Stimulated activated CD4-positive, alpha-beta T cell treated with anti-CD3 and anti-CD28 coated beads, Interleukin-15, amount 100 ng/mL, for 48 hours (primary cell): ENCODE data around the gene CASP10.

ENCODE experiments used
- DNase-seq, 2 donors: peaks; one replicate each; pipeline ENCODE4 v3.0.0-alpha.2; 2020; ENCODE audit warnings: low read depth in 2 of 2

Gene CASP10

DNA sequence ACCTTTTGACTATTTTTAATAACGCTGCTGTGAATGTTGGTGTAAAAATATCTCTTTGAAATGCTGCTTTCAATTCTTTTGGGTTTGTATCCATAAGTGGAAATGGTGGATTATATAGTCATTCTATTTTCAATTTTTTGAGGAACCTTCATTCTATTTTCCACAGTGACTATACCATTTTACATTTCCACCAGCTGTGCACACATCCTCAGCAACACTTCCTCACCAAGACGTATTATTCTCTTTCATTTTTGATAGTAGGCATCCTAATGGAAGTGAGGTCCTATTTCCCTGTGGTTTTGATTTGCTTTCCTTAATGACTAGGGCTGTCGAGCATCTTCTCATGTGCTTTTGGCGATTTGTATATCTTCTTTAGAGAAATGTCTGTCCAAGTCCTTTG lies 14.8 kb downstream of the CASP10 start:
- no peak for DNase-seq

DNA sequence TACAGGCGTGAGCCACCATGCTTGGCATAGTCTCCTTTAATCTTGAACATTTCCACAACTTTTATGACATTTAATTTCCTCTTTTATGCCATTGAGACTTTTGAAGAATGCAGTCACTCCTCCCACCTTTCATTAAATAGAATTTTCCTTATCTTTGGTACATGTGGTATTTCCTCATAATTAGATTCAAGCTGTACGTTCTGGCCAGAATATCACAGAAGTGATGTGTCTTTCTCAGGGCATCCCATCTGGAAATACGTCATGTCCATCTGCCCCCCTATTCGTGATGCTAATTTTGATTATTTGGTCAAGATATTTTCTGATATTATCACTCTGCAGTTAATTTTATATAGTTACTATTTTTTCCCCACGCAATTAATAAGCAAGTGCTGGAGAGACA lies 16.9 kb downstream of the CASP10 start:
- no peak for DNase-seq

GRCh38 chr2:201200345-201200744 lies 17.4 kb downstream of the CASP10 start:
- no peak for DNase-seq

DNA sequence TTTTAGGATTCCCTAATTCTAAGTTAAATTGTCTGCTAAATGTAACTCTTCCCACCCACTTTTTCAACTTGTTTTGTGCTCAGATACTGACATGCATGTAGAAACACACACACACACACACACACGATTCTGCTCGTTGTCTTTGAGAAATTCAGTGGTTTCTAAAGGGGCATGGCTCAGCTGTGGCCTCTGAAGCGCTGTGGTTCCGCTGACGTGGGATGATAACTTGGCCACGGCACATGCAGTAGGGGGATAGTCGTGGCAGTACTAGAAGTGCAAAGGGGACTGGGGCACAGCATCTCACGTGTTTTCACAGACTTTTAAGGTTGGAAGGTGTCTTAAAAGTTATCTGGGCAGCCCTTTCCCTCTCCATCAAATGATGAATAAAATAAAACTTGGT lies 18.4 kb downstream of the CASP10 start:
- no peak for DNase-seq

GRCh38 chr2:201203916-201204654 lies 21.1 kb downstream of the CASP10 start:
- no peak for DNase-seq

- DNase-seq: no peak
Measured at GRCh38 chr2:201204655-201205514, 21.9 kb downstream of the CASP10 start.

DNA sequence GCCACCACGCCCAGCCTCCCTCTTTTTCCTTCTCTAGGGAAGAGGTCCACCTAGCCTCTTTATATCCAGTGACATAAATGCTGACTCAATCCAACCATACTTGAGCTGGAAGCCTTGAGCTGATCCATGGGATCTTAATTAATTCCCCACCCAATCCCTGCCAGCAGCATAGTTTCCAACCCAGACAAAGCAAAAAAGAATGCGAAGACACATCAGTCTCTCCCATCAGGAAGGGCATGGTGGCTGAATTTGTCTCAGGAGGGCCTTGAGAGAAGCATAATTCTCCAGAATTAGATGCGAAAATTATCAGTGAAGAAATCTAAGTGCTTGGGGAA lies 22.5 kb downstream of the CASP10 start:
- no peak for DNase-seq

- no peak for DNase-seq
Measured at GRCh38 chr2:201208563-201209252, 25.8 kb downstream of the CASP10 start.

- DNase-seq: no peak
Measured at GRCh38 chr2:201215963-201216362, 33.0 kb downstream of the CASP10 start.

GRCh38 chr2:201216918-201217317 lies 34.0 kb downstream of the CASP10 start:
- DNase-seq: no peak

- DNase-seq: no peak
Measured at GRCh38 chr2:201218780-201219179, 35.8 kb downstream of the CASP10 start.

GRCh38 chr2:201219328-201220096 lies 36.6 kb downstream of the CASP10 start:
- DNase-seq: no peak

GRCh38 chr2:201220102-201220570 lies 37.2 kb downstream of the CASP10 start:
- DNase-seq: no peak

GRCh38 chr2:201223089-201224073 lies 40.4 kb downstream of the CASP10 start:
- no peak for DNase-seq

GRCh38 chr2:201228271-201228911 lies 45.5 kb downstream of the CASP10 start:
- DNase-seq: no peak

DNA sequence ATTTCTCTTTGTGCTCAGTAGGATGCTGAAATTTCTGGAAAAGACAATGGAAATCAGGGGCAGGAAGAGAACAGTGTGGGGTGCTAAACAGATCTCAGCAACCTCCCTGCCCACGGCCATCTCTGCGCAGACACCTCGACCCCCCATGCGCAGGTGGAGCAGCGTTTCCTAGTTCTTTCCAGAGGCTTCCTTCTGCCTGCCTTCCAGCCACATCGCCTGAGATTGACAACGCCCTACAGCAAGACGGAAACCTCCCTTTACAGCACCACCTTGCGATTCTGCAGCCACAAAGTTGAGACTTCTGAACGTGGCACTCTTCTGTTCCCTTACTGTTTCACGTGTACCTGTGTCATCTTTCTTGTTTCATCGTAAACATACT lies 46.0 kb downstream of the CASP10 start:
- no peak for DNase-seq

DNA sequence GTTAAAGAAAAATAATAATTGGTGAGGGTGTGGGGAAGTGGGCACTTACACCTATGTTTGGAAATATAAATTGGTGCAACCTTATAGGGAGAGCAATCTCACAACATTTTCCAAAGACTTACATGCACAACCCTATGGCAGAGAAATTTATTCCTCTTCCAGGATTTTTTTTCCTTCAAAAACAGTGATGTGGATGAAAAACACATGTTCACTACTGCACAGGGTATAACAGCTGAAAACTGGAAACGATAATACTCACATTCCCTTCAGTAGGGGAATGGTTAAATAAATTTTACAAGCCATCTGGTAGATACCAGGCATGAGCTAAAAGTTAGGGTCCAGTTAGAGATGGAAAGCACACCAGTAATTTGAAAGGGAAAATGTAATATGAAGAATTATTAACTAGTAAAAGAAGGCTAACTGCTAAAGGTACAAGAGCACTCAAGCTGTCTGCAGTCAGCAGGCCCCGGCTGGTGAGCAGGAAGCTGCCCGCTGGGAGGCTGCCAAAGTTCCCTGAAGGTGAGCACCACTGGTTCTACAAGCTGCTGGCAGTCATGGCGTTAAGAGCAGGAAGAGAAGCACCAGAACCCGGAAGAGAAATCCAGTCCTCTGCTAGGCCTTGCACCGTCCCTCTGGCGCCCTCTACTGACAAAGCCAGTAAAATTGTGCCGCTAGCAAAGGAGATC lies 49.0 kb downstream of the CASP10 start:
- peak; percentile 88 to 92 for DNase-seq

DNA sequence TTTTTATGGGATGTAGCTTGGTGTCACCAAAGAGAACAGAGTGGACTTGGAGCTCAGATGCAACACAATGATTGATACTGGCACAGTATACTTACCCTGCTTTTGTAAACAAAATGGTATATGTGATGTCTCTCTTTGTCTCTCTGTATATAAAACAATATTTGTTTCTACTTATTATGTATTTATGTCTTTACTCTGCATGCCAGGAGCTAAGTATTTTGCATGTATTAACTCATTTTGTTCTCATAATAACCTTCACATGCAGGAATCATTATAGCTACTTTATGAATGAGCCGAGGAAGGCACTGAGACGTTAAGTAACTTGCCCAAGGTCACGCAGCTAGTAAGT lies 49.5 kb downstream of the CASP10 start:
- no peak for DNase-seq

DNA sequence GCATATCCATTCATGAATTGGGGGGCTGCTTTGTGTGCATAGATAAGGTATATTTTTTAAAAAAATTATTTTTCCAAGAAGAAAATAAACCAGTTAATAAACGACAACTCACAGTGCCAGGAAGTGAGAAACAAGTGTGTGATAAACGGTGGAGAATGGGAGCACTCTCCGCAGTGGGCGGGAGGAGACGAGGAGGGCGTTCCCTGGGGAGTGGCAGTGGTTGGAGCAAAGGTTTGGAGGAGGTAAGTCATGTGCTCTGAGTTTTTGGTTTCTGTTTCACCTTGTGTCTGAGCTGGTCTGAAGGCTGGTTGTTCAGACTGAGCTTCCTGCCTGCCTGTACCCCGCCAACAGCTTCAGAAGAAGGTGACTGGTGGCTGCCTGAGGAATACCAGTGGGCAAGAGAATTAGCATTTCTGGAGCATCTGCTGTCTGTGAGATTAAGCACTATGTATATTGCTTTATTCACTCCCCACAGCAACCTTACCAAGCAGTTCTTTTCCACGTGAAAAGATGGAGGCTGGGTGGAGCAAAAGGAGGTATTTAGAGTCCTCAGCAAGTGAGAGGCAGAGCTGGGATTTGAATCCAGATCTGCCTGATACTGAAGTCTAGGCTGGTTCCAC lies 50.4 kb downstream of the CASP10 start:
- DNase-seq: peak; percentile 78 to 83
